Heart left ventricle (tissue), 13 donors: ENCODE data around the gene PDYN.

Experiments used
- POLR2A ChIP-seq, 2 donors: fragments of 450-650 bp; IDR thresholded peaks; one replicate each; pipeline ENCODE4 v1.6.1; 2017; ENCODE audit warnings: antibody characterized with exemption in 2 of 2, mild to moderate bottlenecking in 2 of 2, moderate library complexity in 2 of 2
- TF ChIP-seq, protein P1 (sequence below), 12 donors: fragments of 200-600 bp; sonication (generic) in 4 of 12; IDR thresholded peaks; one replicate each; pipeline versions ENCODE4 v1.5.0 to v1.8.0; 2018 to 2022; ENCODE audit warnings: antibody characterized with exemption in 12 of 12, mild to moderate bottlenecking in 5 of 12
- donor health status: ischemic (EF 13 %, LVEDD 7.1; RV severe dilation, severe dysfunction).
- donor health status: DM: no; HTN: yes; CAD: no.
- donor health status: DM: no; HTN: no; CAD: no.
- donor health status: ischemic (EF 25% LVEDD 6.9; RV normal size, moderate dysfunction).
- donor health status: ischemic (EF 25% LVEDD 5.7; RV mildly dilated, moderate dysfunction).
- donor health status: ischemic (EF 35%, LVEDD 5.7; RV mildly dilated, moderate dysfunction).
- donor health status: nonischemic (EF 11% LVEDD 7.7; RV severe dilation, severe dysfunction).
- donor health status: DM: yes; HTN: yes; CAD: no.
- donor health status: PGD.
- donor health status: ischemic (EF 29% LVEDD 5.4; RV normal size, mild dysfunction).
- donor health status: nonischemic (EF 23%, LVEDD 6.1; RV moderate dilation, normal function).

DNA sequence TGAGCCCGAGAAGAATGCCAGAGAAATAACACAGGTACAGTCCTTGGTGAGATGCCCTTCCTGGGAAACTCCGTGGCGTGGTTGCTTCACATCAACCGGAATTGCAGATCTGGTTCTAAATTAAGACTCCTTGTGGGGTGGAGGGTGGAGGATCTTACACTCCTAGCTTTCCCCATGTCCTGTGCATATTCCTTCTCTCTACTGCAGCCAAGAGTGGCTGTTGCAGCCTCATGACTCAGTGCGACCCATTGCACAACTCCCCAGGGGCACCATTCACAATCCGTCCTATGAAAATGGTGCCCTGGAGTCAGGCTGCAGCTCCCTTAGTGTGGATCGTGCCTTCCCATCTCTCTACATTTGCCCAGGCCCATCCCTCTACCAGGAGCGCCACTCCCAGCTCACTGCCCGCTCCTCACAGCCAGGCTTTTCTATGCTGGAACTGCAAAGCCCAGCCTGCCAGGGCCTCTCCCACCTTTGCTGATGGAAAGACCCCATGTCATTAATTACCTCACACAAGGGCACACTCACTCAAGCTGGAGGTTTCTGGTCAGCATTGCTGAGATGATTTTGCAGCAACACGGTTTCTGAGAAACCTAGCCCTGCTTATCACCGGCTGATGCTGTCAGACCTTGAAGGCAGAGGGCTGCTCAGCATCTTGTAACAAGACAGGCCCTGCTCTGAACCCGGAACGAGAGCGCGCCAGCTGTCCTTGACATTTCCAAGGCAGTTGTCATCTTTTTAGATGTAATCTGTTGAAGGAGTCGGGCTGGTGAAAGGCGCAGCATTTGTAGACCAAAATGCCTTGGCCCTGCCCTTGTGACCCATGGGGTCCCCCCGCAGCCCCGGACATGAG, 58.9 kb downstream of the PDYN start:
- no peak for TF ChIP-seq POLR2A (IDR thresholded peaks at IDR 0.05)
- TF ChIP-seq, protein P1, sequence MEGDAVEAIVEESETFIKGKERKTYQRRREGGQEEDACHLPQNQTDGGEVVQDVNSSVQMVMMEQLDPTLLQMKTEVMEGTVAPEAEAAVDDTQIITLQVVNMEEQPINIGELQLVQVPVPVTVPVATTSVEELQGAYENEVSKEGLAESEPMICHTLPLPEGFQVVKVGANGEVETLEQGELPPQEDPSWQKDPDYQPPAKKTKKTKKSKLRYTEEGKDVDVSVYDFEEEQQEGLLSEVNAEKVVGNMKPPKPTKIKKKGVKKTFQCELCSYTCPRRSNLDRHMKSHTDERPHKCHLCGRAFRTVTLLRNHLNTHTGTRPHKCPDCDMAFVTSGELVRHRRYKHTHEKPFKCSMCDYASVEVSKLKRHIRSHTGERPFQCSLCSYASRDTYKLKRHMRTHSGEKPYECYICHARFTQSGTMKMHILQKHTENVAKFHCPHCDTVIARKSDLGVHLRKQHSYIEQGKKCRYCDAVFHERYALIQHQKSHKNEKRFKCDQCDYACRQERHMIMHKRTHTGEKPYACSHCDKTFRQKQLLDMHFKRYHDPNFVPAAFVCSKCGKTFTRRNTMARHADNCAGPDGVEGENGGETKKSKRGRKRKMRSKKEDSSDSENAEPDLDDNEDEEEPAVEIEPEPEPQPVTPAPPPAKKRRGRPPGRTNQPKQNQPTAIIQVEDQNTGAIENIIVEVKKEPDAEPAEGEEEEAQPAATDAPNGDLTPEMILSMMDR (IDR thresholded peaks at IDR 0.05) = no peak
